PC-9 (cell line): ENCODE data around the gene BCCIP.

ENCODE experiments used
- CTCF ChIP-seq: fragments of 200-600 bp; sonication (generic); conservative IDR thresholded peaks from 2 replicates; pipeline ENCODE4 v1.6.1; 2017; ENCODE audit warnings: mixed run types, antibody characterized with exemption, mild to moderate bottlenecking, moderate library complexity
- EZH2 ChIP-seq: fragments of 200-600 bp; sonication (generic); IDR thresholded peaks from 2 replicates; pipeline ENCODE4 v1.8.0; 2017; ENCODE audit warnings: antibody characterized with exemption, low read depth

GRCh38 chr10:125811251-125811650 is 12.1 kb upstream of the BCCIP start:
- TF ChIP-seq CTCF (no peak), EZH2 (no peak)
